Mucosa of gallbladder (tissue), 1 donor: Measurements from ENCODE around the gene VIPR2. TPM values are rescaled to one million over a fixed set of nuclear protein-coding genes. Genes with fewer than 3 reads are reported as not detected.

ENCODE experiments used
- DNase-seq: peaks from one replicate; pipeline ENCODE4 v3.0.0-alpha.2; 2020; ENCODE audit warnings: low spot score
- total RNA-seq: library from RNA; stranded (reverse); gene quantifications from one replicate; pipeline ENCODE4 v1.2.1, GENCODE V29; 2021
- donor health status: DM: no; HTN: no; CAD: no.

The VIPR2 gene
- total RNA-seq, 1 donor from 2014 or later, result 7.3 TPM

DNA sequence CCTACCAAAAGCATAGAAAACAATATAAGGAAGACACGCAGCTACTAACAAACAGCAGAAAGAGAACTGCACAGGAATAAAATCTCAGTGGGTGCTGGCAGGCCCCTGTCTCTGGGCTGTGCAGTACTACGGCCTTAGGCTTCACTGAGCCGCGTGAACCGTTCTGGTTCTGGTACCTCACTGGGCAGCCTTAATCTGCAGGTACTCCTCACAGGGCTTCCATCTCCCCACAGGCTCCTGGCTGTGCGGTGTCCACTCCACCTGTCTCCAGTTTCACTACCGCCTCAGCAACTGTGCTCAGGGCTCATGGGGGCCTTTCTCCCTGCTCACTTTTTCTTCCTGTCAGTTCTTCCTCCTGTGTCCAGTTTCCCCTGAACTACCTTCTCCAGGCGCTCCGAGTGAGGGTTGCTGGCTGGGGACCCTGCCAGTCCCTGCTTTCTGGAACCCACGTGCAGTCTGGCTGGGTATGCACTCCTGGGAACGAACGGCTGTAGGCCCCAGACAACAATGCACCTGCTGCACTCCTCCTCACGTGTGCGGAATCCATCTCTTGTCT lies 75.7 kb downstream of the VIPR2 start:
- DNase-seq, result no peak

DNA sequence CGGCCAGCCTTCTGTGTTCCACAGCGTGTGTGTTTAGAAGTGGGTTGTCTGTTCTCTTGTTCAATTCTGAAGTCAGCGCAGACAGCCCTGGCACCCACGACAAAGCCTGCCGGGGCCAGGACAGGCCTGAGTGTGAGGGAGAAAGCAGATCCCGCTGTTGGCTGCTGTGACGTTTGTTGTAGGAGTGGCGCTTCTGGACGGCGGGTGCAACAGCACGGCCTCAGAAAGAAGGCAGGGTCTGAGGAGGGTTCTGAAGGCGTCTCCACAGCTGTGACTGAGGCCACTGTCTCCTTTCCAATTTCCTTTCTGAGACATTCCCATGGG lies 76.2 kb downstream of the VIPR2 start:
- peak; percentile 54 for DNase-seq

DNA sequence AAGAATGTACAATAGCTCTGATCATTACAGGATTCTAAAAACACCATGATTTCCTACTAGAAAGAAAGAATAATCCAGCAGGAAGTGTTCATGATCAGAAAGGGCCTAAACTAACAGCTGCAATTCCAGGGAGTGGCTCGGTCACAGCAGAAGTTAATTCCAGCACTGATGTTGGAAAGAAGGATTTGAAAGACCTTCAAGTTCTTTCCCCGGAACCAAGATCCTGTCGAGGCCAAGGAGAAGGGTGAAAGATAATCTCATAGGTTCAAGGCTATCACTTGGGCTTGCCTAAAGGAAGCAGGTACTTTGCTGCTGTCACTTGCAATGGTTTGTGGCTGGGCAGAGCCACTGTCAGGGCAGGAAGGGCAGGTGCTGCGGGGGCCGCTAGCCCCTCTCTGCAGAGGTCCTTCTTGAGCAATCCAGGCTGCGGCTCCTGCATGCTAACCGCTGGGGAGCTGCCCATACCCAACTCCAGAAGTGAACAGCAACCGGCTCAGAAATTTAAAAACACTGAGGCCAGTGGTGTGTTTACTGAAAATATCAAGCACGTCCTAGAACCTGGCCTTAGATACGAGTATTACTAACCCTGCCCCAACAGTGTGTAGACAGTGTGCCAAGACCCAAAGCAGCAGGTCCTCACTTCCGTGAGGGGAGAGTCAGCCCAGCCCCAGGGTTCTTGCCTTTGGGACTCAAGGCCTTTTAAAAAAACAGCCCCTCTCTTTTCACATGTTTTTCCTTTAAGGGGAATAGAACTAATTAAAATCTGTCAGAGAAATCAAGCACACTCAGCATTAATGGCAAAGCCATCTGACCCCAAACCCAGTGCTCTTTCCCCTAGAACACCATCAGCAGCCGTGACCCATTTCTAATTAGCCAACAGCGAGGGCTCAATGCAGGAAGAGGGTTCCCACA lies 76.8 kb downstream of the VIPR2 start:
- no peak for DNase-seq

DNA sequence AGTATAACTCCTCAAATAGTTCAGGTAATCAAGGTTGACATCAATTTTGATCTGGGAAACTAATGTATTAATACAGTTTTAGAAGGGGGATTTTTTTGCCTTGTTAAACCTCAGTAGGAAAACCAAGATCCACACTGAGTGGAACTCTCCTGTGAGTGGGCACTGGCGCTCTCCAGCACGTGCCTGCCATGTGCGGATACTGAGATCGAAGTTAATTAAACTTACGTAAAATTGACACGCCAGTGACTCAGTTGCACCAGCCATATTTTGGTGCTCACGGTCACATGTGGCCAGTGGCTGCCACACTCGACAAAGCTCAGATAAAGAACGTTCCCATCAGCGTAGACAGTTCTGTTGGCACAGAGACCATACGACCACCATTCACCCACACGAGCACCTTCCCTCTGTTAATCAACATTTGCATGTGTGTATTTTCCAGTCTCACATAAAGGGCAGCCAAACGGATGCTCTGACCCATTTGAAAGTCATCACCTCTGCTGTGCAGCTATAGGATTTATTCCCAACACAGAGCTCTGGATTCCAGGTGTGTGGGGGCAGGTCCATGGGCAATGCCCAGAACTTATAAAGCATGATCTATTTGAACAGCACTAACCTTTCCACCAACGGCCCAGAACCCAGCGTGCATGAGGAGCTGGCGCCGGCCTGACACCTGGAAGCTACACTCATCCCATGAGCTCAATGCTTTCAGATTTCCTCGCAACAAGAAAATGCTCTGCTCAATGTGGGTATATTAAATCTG lies 77.7 kb downstream of the VIPR2 start:
- no peak for DNase-seq

DNA sequence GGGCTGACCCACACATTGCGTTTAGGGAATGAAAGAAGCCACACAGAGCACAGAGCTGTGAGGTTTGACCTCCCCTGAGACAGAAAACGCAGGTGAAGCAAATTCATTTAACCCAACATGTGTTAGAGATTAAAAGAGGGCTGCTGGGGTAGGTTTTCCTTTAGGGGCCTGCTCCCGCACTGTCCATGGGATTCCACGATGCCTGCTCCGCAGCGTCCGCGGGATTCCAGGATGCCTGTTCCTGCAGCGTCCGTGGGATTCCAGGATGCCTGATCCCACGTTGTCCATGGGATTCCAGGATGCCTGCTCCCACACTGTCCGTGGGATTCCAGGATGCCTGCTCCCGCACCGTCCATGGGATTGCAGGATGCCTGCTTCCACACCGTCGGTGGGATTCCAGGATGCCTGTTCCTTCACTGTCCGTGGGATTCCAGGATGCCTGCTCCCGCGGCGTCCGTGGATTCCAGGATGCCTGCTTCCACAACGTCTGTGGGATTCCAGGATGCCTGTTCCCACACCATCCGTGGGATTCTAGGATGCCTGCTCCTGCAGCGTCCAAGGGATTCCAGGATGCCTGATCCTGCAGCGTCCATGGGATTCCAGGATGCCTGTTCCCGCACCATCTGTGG lies 78.7 kb downstream of the VIPR2 start:
- DNase-seq, result no peak

DNA sequence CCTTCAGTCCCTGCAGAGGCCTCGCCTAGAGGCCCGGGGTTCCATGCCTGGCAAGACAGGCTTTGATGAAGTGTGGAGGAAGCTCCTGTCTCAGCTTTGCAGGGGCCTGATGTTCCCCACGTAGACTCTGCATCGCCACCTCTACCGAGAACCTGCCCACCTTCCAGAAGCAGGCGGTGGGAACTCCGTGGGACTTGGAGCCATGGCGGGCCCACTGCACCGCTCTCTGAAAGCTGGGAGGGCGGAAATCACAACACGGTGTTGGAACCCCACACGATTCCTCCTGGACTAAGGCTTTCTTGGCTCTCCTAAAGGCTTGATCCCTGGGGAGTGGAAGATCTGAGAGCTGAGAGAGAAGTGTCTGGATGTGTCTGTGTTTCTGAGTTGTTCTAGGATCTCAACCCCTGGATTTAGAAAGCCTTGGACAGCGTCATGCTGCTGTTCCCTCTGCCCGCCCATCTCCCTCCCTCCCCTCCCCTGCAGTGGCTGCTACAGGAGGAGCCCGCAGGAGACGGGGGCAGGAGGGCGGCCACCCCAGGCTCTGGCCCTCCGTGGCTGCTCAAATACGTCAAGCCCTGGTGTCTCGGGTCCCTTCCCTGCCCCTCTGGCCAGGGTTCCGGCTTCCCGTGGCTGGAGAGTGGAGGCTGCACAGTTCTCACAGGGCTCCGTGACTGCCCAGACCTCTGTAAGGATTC lies 79.7 kb downstream of the VIPR2 start:
- no peak for DNase-seq

DNA sequence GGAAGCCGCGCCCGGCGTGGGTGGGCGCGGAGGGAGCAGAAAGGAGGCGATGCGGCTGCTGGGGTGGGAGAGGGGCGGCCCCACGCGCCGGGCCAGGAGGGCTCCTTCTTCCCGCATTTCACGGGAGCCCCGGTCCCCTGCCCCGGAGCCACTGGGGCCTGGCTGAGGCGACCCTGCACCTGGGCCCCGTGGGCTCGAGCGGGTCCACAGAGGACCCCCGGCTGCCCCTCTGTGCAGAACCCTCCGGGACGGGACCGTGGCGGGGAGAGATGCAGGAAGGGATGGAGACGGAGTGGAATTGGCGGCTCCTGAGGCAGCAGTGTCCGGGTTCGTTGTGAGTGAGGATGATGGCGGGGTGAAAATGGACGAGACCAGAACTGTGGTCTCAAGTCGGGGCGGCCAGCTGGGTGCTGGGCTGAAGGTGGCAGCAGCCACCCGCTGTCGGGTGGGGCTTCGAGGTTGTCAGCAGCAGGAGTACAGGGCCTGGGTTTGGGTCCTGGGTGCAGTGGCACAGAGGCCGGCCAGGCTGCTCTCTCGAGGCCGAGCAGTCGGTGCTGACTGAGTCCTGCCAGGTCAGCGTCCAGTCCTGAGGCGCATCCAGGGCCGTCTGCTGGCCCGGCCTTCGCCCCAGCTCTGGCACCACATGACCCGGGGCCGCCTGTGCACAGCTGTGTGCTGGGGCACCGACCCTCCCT lies 80.4 kb downstream of the VIPR2 start:
- DNase-seq, result no peak

DNA sequence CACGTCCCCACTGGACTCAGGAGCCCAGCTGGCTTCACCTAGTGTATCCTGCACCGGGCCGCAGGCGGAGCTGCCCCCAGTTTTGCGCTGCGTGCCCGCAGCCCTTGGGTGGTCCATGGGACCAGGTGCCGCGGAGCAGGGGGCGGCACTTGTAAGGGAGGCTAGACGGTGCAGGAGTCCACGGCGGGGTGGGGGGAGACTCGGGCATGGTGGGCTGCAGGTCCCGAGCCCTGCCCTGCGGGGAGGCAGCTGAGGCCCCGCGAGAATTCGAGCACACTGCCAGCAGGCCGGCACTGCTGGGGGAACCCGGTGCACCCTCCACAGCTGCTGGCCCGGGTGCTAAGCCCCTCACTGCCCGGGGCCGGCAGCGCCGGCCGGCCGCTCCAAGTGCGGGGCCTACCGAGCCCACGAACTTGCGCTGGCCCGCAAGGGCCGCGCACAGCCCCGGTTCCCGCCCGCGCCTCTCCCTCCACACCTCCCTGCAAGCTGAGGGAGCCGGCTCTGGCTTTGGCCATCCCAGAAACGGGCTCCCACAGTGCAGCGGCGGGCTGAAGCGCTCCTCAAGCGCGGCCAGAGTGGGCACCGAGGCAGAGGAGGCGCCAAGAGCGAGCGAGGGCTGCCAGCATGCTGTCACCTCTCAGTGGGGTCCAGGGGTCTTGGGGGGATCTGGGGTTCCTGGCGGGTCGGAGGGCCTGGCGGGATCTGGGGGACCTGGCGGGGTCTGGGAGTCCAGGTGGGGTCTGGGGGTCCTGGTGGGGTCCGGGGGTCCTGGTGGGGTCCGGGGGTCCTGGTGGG lies 81.4 kb downstream of the VIPR2 start:
- DNase-seq, result no peak

DNA sequence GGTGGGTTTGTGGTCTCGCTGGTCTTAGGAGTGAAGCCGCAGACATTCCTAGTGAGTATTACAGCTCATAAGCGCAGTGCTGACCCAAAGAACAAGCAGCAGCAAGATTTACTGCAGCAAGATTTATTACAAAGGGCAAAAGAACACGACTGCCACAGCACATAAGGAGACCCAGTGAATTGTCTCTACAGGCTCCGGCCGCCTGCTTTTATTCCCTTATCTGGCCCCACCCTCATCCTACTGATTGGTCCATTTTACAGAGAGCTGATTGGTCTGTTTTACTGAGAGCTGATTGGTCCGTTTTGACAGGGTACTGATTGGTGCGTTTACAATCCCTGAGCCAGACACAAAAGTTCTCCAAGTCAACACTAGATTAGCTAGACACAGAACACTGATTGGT lies 82.1 kb downstream of the VIPR2 start:
- DNase-seq, result no peak

DNA sequence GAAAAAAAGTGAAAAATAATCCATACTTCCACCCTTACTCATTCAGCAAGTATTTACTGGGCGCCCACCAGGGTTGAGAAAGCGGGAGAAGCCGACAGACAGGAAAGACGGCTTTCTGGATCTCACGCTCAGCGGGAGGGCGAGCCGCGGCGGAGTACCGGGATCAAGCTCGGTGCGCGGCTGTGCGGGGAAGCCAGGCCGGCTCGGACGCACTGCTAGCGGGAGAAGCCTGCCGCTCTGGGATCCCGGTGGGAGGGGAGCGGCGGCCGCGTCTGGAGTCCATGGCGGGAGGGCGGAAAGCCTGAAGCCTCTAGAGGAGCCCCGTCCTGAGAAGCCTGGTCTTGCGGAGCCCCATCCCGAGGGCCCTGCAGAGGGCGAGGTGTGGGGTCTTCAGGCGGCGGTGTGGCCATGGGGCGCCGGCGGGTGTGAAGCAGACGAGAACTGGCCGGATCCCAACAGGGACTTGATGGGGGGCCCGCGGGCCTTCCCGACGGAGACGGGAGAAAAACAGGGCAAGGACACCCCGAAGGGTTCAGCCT lies 82.9 kb downstream of the VIPR2 start:
- DNase-seq, result no peak

DNA sequence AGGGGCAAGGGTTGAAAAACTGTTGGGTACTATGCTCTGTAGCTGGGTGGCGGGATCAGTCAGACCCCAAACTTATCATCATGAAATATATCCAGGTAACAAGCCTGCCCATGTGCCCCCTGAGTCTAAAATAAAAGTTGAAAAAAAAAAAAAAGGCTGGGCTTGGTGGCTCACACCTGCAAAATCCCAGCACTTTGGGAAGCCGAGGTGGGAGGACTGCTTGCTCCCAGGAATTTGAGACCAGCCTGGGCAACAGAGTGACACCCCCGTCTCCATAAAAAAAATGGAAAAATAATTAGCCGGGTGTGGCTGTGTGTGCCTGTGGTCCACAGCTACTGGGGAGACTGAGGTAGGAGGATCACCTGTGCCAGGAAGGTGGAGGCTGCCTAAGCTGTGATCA lies 83.5 kb downstream of the VIPR2 start:
- no peak for DNase-seq

DNA sequence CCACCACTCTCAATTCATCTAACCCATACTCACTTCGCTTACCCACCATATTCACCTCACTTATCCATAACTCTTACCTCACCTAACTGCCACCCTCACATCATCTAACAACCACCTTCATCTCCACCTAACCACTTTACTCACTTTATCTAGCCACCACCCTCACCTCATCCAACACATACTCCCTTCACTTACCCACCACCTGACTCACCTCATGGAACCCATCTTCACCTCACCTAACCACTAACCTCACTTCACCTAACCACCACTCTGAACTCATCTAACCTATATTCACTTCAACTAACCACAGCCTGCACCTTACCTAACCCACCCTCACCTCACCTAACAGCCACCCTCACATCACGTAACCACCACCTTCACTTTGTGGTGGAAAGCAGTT lies 84.2 kb downstream of the VIPR2 start:
- no peak for DNase-seq

DNA sequence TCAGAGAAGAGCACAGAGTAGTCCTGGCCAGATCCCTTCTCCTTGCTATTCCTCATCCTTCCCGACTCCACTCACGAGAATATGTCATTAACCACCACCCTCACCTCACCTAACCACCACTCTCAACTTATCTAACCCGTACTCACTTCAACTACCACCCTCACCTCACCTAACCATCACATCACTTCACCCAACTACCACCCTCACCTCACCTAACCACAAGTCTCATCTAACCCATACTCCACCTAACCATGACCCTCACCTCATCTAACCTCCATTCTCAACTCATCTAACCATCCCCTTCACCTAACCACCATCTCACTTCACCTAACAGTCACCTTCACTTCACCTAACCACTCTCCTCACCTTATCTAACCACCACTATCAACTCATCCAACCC lies 85.0 kb downstream of the VIPR2 start:
- DNase-seq, result no peak

DNA sequence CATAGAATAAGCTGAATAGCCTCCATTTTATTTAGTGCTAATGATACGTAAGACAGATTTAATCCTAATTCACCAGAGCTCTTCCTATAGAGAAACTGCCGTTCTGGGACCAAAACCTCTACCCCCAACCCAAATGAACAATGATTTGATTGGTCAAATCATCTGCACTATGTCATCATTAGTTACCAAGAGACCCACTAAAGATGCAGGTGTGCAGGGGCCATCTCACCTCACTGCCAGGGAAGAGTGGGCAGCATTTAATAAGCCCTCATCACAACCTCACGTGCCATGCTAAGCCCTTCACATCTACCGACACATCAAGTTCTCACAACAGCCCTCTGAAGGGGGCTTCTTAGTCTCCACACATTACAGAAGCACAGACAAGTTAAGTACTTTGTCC lies 87.0 kb downstream of the VIPR2 start:
- no peak for DNase-seq

DNA sequence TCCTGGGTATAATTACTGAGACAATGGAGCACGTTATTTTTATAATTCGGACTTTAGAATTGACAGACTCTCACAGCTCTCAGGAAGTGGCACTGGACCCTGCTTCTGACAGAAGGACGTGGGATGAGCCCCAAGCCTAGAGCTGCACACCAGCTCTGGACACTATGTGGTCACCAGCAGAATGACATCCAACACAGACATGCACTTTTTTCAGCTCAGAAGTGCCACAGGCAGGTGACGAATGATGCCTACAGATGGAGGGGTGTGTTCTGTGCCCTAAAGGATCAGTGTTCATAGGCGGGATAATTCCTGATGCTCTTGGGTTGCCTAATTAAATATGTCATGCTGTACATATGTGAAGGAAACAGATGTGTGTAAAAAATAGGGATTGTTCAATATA lies 87.9 kb downstream of the VIPR2 start:
- no peak for DNase-seq

DNA sequence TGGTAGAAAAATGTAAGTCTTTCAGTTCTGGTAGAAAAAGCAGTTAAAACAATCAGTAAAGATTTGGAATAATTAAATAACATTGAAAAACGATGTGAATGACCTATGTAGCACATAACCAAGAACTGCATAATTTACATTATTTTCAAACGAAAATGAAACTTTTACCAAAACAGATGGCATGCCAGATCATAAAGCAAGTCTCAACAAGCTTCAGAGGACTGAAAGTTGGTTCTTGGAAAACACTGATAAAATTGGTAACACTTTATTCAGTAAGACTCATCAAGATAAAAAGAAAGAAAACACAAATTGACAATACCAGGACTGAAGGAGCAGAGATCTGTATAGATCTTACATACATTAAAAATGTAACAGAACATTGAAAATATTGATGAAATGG lies 92.8 kb downstream of the VIPR2 start:
- DNase-seq, result no peak

DNA sequence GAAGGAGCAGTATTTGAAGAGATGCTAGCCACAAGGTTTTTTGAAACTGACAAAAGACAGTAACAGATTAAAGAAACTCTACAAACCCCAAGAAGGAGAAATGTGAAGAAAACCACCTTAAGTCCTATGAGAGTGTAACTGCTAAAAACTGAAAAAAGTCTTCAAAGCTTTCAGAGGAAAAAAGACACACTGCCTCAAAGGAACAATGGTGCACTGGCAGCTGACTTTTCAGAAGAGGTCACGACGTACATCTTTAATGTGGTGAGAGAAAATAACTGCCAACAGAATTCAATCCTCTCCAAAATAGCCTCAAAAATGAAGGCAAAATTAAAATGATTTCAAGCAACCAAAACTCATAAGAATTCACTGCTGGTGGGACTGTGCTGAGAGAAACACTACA lies 94.0 kb downstream of the VIPR2 start:
- DNase-seq, result no peak

DNA sequence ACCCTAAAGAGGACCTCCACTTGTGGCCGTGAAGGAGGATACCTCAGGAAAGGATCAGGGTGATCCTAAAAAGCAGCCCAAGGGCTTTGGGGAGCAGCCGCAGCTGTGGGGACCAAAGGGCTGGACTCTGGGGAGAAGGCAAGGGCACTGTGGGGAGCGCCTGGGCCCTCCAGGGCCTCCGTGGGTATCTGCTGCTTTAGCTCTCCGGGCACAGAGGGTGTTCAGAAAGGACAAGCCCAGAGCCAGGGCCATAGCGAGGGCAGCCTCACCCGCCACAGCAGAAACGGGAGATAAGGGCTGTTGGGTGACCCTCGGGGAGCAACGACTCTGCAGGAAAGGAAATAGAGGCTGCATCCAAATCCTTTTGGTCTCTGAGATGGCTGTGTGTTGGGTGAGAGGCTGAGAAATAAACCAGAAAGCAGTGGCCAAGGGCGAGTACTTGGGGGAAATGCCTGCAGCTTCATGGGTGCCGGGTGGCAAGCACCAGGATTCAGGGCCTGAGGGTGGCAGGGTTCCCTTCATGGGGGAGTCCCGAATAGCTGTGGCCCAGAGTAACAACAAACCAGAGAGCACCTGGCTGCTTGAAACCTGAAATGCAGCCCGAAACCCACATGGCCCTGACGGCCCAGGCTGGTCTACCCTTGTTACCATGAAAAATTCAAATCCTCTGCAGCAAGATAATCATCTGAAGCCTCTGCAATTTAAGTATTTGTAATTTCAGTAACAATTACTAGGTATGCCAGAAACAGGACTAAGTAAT lies 95.2 kb downstream of the VIPR2 start:
- DNase-seq, result no peak

DNA sequence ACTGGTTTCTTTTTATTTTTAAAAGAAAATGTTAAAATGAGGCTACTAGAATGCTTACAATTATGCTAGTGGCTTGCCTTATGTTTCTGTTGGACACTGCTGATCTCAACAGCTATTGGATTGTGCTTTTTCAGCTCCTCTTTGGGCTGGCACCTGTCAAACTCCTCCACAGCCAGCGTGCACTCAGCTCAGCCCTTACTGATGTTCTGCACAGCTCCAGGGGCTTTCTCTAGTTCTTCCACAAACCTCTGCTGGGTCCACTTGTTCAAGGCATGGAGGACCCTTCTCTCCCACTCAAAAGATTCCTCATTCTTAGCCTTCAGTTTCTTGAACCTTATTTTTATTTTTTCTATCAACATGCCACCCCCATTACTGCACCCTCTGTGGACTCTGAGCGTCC lies 96.0 kb downstream of the VIPR2 start:
- DNase-seq, result no peak
